ENCODE data around the gene RHBDD3. TPM values are rescaled to one million over a fixed set of nuclear protein-coding genes. Genes with fewer than 3 reads are reported as not detected.

The RHBDD3 gene
- total and polyA plus RNA-seq, 12 donors: 12.2 to 103 (median 45.0) TPM

DNA sequence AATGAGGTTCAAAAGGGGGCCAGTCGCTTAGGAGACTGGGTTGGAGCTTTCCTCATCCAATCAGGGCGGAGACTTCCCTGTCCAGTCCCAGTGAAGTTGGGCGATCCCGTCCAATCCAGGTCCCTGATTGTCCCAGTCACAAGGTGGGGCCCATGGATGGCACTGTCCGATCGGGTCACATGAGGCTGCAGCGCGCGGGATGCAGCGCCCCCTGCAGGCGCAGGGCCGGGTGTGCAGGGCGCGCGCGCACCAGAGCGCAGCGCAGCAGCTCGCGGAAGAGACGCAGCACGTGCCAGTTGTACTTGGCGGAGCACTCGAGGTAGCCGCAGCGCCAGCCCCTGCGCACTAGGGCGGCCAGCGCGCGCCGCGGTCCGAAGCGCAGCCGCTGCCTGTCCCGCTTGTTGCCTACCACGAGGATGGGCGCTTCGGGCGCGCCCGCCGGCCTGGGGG is 45.4 kb upstream of the RHBDD3 start:
- peak in 6 of 7 donors; percentile 50 to 79 (median 74) for DNase-seq

DNA sequence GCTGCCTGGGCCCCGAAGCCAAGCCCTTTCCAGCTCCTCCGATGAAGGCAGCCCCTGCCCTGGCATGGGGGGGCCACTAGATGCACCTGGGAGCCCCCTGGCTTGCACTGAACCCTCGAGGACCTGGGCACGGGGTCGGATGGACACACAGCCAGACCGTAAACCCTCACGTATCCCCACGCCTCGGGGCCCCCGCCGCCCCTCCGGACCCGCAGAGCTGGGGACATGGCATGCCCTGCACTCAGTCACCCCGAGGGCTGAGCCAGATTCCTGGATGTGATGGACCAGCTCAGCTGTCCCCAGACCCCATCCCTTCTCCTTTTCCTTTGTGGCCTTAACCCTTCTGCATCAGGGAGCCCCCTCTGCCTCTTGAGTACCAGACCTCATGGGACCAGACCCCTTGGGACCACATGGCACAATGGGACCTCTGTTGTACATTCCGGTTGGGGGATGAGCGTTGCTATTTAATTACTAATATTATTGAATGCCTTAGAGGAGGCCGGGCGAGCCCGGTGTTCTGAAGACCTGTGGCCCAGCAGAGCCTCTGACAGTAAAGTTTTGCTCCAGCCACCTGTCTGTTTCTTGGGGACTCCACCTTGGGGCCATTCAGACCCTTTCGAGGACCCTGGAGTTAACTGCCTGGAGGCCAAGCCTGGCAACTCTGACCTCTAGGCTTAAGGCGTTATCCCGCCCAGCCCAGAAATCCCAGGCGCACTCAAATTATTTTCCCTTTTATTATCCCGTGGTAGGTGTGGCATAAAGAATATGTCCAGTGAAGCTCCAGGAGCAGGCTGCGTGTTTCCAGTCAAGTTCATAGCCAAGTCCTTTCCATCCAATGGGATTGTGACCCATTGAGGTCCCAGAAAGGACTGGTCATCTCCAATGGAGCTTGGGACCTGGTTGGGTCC is 44.7 kb upstream of the RHBDD3 start:
- WGBS, 4 donors: 90 to 93% (median 92%) methylated on average over 13 to 25 of the region's 25 CpGs
- H3K9me3 ChIP-seq (replicated peaks in 1 of 3): no peaks in the 10 kb centered on the region

More for the DNA sequence above, 45.4 kb upstream of the RHBDD3 start:
- no peak overlapping the region for H3K4me3 ChIP-seq
- no peaks in the 10 kb centered on the region for H3K9me3 ChIP-seq (replicated peaks in 1 of 3)
- no peaks in the 10 kb centered on the region for H3K36me3 ChIP-seq (replicated peaks in 1 of 2)
- H3K27me3 ChIP-seq: peaks cover 22% of the 10 kb centered on the region
- intact Hi-C loops (cut with DNase I): no loop called here
- WGBS, 4 donors: 14 to 29% (median 15%) methylated on average over 27 to 44 of the region's 44 CpGs; no CpG with 5 or more reads in 1 of the 4 donors
- no peak overlapping the region for H3K27ac ChIP-seq
- TF ChIP-seq POLR2A (IDR thresholded peaks at IDR 0.05): no peak
- TF ChIP-seq, protein P1, sequence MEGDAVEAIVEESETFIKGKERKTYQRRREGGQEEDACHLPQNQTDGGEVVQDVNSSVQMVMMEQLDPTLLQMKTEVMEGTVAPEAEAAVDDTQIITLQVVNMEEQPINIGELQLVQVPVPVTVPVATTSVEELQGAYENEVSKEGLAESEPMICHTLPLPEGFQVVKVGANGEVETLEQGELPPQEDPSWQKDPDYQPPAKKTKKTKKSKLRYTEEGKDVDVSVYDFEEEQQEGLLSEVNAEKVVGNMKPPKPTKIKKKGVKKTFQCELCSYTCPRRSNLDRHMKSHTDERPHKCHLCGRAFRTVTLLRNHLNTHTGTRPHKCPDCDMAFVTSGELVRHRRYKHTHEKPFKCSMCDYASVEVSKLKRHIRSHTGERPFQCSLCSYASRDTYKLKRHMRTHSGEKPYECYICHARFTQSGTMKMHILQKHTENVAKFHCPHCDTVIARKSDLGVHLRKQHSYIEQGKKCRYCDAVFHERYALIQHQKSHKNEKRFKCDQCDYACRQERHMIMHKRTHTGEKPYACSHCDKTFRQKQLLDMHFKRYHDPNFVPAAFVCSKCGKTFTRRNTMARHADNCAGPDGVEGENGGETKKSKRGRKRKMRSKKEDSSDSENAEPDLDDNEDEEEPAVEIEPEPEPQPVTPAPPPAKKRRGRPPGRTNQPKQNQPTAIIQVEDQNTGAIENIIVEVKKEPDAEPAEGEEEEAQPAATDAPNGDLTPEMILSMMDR (IDR thresholded peaks at IDR 0.05): peak; percentile 59 to 91 (median 63)
- H3K4me1 ChIP-seq (replicated peaks in 1 of 2): peaks cover 52 to 69% of the 10 kb centered on the region in 2 donors

DNA sequence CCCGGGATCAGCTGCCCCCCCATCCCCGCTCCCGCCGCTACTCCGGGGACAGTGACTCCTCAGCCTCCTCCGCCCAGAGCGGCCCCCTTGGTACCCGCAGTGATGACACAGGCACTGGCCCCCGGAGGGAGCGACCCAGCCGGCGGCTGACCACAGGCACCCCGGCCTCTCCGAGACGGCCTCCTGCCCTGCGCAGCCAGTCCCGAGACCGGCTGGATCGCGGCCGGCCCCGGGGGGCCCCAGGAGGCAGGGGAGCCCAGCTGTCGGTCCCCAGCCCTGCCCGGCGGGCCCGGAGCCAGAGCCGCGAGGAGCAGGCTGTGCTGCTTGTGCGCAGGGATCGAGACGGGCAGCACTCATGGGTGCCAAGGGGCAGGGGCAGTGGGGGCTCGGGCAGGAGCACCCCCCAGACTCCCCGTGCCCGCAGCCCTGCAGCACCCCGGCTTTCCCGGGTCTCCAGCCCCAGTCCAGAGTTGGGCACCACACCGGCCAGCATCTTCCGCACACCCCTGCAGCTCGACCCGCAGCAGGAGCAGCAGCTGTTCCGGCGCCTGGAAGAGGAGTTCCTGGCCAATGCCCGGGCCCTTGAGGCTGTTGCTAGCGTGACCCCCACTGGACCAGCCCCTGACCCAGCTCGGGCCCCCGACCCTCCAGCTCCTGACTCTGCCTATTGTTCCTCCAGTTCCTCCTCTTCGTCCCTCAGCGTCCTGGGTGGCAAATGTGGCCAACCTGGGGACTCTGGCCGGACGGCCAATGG is 43.9 kb upstream of the RHBDD3 start:
- peak in 3 of 7 donors; percentile 29 to 65 (median 44) for DNase-seq
- H3K4me3 ChIP-seq: no peak overlapping the region
- 69% methylated on average over 26 to 50 of the region's 50 CpGs; no CpG with 5 or more reads in 1 of the 4 donors for WGBS, 4 donors
- H3K27ac ChIP-seq: peak overlapping the region in 2 of 5 donors; percentile 34 to 82
- H3K36me3 ChIP-seq (replicated peaks in 1 of 2): no peaks in the 10 kb centered on the region
- peaks cover 60 to 79% of the 10 kb centered on the region in 2 donors for H3K4me1 ChIP-seq (replicated peaks in 1 of 2)
- peaks cover 22% of the 10 kb centered on the region for H3K27me3 ChIP-seq
- no peaks in the 10 kb centered on the region for H3K9me3 ChIP-seq (replicated peaks in 1 of 3)
- no peak for TF ChIP-seq POLR2A (IDR thresholded peaks at IDR 0.05)
- TF ChIP-seq, protein P1 (IDR thresholded peaks at IDR 0.05): no peak
- intact Hi-C loops (cut with DNase I): no loop called here

More for the DNA sequence above, 44.7 kb upstream of the RHBDD3 start:
- intact Hi-C loops (cut with DNase I): no loop called here
- H3K4me1 ChIP-seq (replicated peaks in 1 of 2): peaks cover 59 to 75% of the 10 kb centered on the region in 2 donors
- H3K27ac ChIP-seq: no peak overlapping the region
- peak in 2 of 7 donors; percentile 24 to 26 for DNase-seq
- peaks cover 22% of the 10 kb centered on the region for H3K27me3 ChIP-seq
- H3K36me3 ChIP-seq (replicated peaks in 1 of 2): no peaks in the 10 kb centered on the region
- H3K4me3 ChIP-seq: no peak overlapping the region
- TF ChIP-seq POLR2A (IDR thresholded peaks at IDR 0.05): no peak
- TF ChIP-seq, protein P1 (IDR thresholded peaks at IDR 0.05): no peak

DNA sequence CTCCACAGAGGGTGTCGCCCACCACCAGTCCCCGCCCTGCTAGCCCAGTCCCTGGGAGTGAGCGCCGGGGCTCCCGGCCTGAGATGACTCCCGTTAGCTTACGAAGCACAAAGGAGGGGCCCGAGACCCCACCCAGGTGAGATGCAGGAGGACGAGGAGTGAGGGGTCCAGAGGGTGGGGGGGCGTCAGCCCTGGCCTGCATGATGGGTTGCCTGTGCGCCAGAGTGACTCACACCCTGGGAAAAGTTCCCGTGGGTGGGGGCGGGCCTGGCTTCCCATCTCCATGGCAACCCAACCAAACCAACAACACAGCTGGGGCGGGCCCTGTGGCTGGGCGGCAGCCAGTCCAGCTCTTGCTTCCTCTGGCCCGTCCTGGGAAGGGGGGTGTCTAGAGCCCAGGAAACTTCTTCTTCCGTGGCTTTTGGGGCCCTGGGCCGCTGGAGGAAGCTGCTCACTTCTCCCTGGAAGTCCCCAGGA is 43.1 kb upstream of the RHBDD3 start:
- DNase-seq: peak; percentile 98 to 99 (median 98)
- Histone ChIP-seq H3K36me3 (replicated peaks in 1 of 2) (no peaks in the 10 kb centered on the region), H3K27me3 (peaks cover 22% of the 10 kb centered on the region), H3K9me3 (replicated peaks in 1 of 3) (no peaks in the 10 kb centered on the region), H3K27ac (peak overlapping the region in 3 of 5 donors; percentile 19 to 82 (median 69)), H3K4me1 (replicated peaks in 1 of 2) (peaks cover 60 to 85% of the 10 kb centered on the region in 2 donors), H3K4me3 (no peak overlapping the region)
- TF ChIP-seq, protein P1 (IDR thresholded peaks at IDR 0.05): no peak
- TF ChIP-seq POLR2A (IDR thresholded peaks at IDR 0.05): no peak
- intact Hi-C loops (cut with DNase I): no loop called here
- 0 to 23% (median 12%) methylated on average over 6 to 18 of the region's 18 CpGs for WGBS, 4 donors
